ENCODE measurements around the gene PROZ. TPM values are rescaled to one million over a fixed set of nuclear protein-coding genes. Genes with fewer than 3 reads are reported as not detected.

Gene PROZ
- polyA plus RNA-seq, 2 of the 4 experiments (the other 2 are of a cell fraction) = not detected

GRCh38 chr13:113118261-113119021, 40.0 kb upstream of the PROZ start (continued):
- TF ChIP-seq BHLHE40 (IDR thresholded peaks at IDR 0.05; ENCODE audit: low read depth, low read length) (no peak), HOXB5 (CRISPR knock-in tag; IDR thresholded peaks at IDR 0.05) (no peak), EHMT2 (IDR thresholded peaks at IDR 0.05; ENCODE audit: low read depth) (no peak)

- ChIA-PET CTCF (interaction anchor here (1.6 kb wide), 1 partner anchor 12 kb away, joined by 3 read pairs; no protein-coding TSS in a partner anchor), POLR2A (no interaction called here)
Measured at GRCh38 chr13:113119166-113119821, 39.2 kb upstream of the PROZ start.

GRCh38 chr13:113119822-113120189, 38.6 kb upstream of the PROZ start:
- ChIA-PET CTCF (interaction anchor here (1.6 kb wide), 1 partner anchor 12 kb away, joined by 3 read pairs; no protein-coding TSS in a partner anchor), POLR2A (no interaction called here)
- no peak overlapping the region for H3K4me3 ChIP-seq
- 73% methylated on average over 7 of the region's 7 CpGs for WGBS (ENCODE audit: missing lambda C conversion rate)
- H3K4me2 ChIP-seq = no peak overlapping the region
- no peak for TF ChIP-seq KDM1A (IDR thresholded peaks at IDR 0.05; ENCODE audit: low read depth)
- no peak for TF ChIP-seq RNF2 (IDR thresholded peaks at IDR 0.05; ENCODE audit: borderline replicate concordance, low read depth)
- FAIRE-seq (no peak), DNase-seq (ENCODE audit: low read depth in 1 of 2, low spot score in 1 of 2) (no peak), ATAC-seq (no peak)
- no peaks in the 10 kb centered on the region for H3K9me3 ChIP-seq
- H3K27ac ChIP-seq = no peak overlapping the region
- no peaks in the 10 kb centered on the region for H3K4me1 ChIP-seq

More at GRCh38 chr13:113119166-113119821, 39.2 kb upstream of the PROZ start:
- 65% methylated on average over 14 of the region's 16 CpGs for WGBS (ENCODE audit: missing lambda C conversion rate)
- DNase-seq (ENCODE audit: low read depth in 1 of 2, low spot score in 1 of 2) (no peak), FAIRE-seq (no peak), ATAC-seq (no peak)
- Histone ChIP-seq H3K27ac (no peak overlapping the region), H3K9me3 (no peaks in the 10 kb centered on the region), H3K4me3 (no peak overlapping the region), H3K4me1 (no peaks in the 10 kb centered on the region), H3K4me2 (no peak overlapping the region)
- no peak for TF ChIP-seq RNF2 (IDR thresholded peaks at IDR 0.05; ENCODE audit: borderline replicate concordance, low read depth)
- no peak for TF ChIP-seq FOSL2 (IDR thresholded peaks at IDR 0.05)
- TF ChIP-seq FOSL2 (CRISPR knock-in tag; IDR thresholded peaks at IDR 0.05) = no peak
- TF ChIP-seq CHD2 (IDR thresholded peaks at IDR 0.05; ENCODE audit: low read length, partially characterized antibody) = no peak

GRCh38 chr13:113120300-113121182, 37.9 kb upstream of the PROZ start:
- ChIA-PET POLR2A (no interaction called here), CTCF (no interaction called here)
- WGBS (ENCODE audit: missing lambda C conversion rate) = 56% methylated on average over 3 of the region's 19 CpGs
- Histone ChIP-seq H3K4me3 (no peak overlapping the region), H3K4me2 (no peak overlapping the region), H3K9me3 (no peaks in the 10 kb centered on the region), H3K27ac (no peak overlapping the region), H3K4me1 (no peaks in the 10 kb centered on the region)
- ATAC-seq (no peak), DNase-seq (ENCODE audit: low read depth in 1 of 2, low spot score in 1 of 2) (no peak), FAIRE-seq (no peak)
- TF ChIP-seq HOXA7 (CRISPR knock-in tag; IDR thresholded peaks at IDR 0.05) (no peak), POLR2AphosphoS2 (conservative IDR thresholded peaks at IDR 0.05; ENCODE audit: low read length) (no peak), FOSB (CRISPR knock-in tag; IDR thresholded peaks at IDR 0.05) (no peak), NPAS2 (CRISPR knock-in tag; IDR thresholded peaks at IDR 0.05; ENCODE audit: borderline replicate concordance) (no peak)

GRCh38 chr13:113121183-113121927, 37.1 kb upstream of the PROZ start:
- no peak overlapping the region for H3K27ac ChIP-seq
- POLR2A ChIA-PET = no interaction called here
- DNase-seq (ENCODE audit: low read depth in 1 of 2, low spot score in 1 of 2) (no peak), ATAC-seq (no peak), FAIRE-seq (no peak)
- H3K4me1 ChIP-seq = no peaks in the 10 kb centered on the region
- H3K4me2 ChIP-seq = no peak overlapping the region
- CTCF ChIA-PET = no interaction called here
- no peaks in the 10 kb centered on the region for H3K9me3 ChIP-seq
- H3K4me3 ChIP-seq = no peak overlapping the region
- WGBS (ENCODE audit: missing lambda C conversion rate) = 65% methylated on average over 13 of the region's 24 CpGs
- TF ChIP-seq HES2 (IDR thresholded peaks at IDR 0.05) (no peak), RFX5 (IDR thresholded peaks at IDR 0.05) (no peak), FOSL2 (IDR thresholded peaks at IDR 0.05) (no peak), FOSL2 (CRISPR knock-in tag; IDR thresholded peaks at IDR 0.05) (no peak), RNF2 (IDR thresholded peaks at IDR 0.05; ENCODE audit: borderline replicate concordance, low read depth) (no peak), HOXA7 (CRISPR knock-in tag; IDR thresholded peaks at IDR 0.05) (no peak), HMGXB4 (CRISPR knock-in tag; IDR thresholded peaks at IDR 0.05; ENCODE audit: borderline replicate concordance) (no peak), RCOR1 (IDR thresholded peaks at IDR 0.05; ENCODE audit: low read depth, low read length) (no peak), ESRRA (IDR thresholded peaks at IDR 0.05; ENCODE audit: borderline replicate concordance, low read length) (no peak), ZNF302 (CRISPR knock-in tag; IDR thresholded peaks at IDR 0.05) (no peak), KDM5A (IDR thresholded peaks at IDR 0.05) (no peak), CHD4 (IDR thresholded peaks at IDR 0.05; ENCODE audit: borderline replicate concordance) (no peak), ATOH8 (CRISPR knock-in tag; IDR thresholded peaks at IDR 0.05; ENCODE audit: low read depth) (no peak)
